Neural progenitor cell (in vitro differentiated cells): ENCODE measurements around the gene PRKAG1. TPM values are rescaled to one million over a fixed set of nuclear protein-coding genes. Genes with fewer than 3 reads are reported as not detected.

Experiments
- DNase-seq: peaks from one replicate; pipeline ENCODE4 v3.0.0-alpha.2; 2016; ENCODE audit warnings: low spot score
- H2AFZ ChIP-seq: fragments of 200-600 bp; sonication (generic); replicated peaks from 2 replicates; pipeline ENCODE4 v1.6.1; 2016; ENCODE audit warnings: antibody characterized with exemption
- H3F3A ChIP-seq: fragments of 200-600 bp; sonication (generic); 2 replicates; pipeline ENCODE4 v1.6.1; 2016; ENCODE audit warnings: antibody characterized with exemption, low read depth
- H3K27ac ChIP-seq: fragments of 200-600 bp; sonication (generic); 2 replicates; pipeline ENCODE4 v1.5.1; 2016; ENCODE audit warnings: mild to moderate bottlenecking
- H3K27me3 ChIP-seq: fragments of 200-600 bp; sonication (generic); 2 replicates; pipeline ENCODE4 v1.6.1; 2016; ENCODE audit warnings: mild to moderate bottlenecking, moderate library complexity
- H3K36me3 ChIP-seq: fragments of 200-600 bp; sonication (generic); 2 replicates; pipeline ENCODE4 v1.5.1; 2016
- H3K4me1 ChIP-seq: fragments of 200-600 bp; sonication (generic); 2 replicates; pipeline ENCODE4 v1.6.1; 2016; ENCODE audit warnings: mixed run types
- H3K4me2 ChIP-seq: fragments of 200-600 bp; sonication (generic); 2 replicates; pipeline ENCODE4 v1.6.1; 2016
- H3K4me3 ChIP-seq: fragments of 200-600 bp; sonication (generic); 2 replicates; pipeline ENCODE4 v1.5.1; 2016
- H3K79me2 ChIP-seq: fragments of 200-600 bp; sonication (generic); 2 replicates; pipeline ENCODE4 v1.6.1; 2016; ENCODE audit warnings: low read depth
- H3K9ac ChIP-seq: fragments of 200-600 bp; sonication (generic); 2 replicates; pipeline ENCODE4 v1.6.1; 2016
- H3K9me3 ChIP-seq: fragments of 200-600 bp; sonication (generic); 2 replicates; pipeline ENCODE4 v1.5.1; 2016; ENCODE audit warnings: low read depth
- H4K20me1 ChIP-seq: fragments of 200-600 bp; sonication (generic); 2 replicates; pipeline ENCODE4 v1.6.1; 2016; ENCODE audit warnings: low read depth
- H3K27ac Mint-ChIP-seq: 3 replicates; pipeline ENCODE4 v1.8.0; 2021; ENCODE audit warnings: mixed read lengths
- H3K27me3 Mint-ChIP-seq: 2 replicates; pipeline ENCODE4 v1.8.0; 2022; ENCODE audit warnings: low read depth, mild to moderate bottlenecking, inconsistent platforms, moderate library complexity, mixed read lengths; ENCODE audit not compliant: insufficient read depth
- H3K36me3 Mint-ChIP-seq: 3 replicates; pipeline ENCODE4 v1.8.0; 2021; ENCODE audit warnings: mixed read lengths
- H3K4me1 Mint-ChIP-seq: 3 replicates; pipeline ENCODE4 v1.8.0; 2021; ENCODE audit warnings: mixed read lengths
- H3K4me3 Mint-ChIP-seq: 3 replicates; pipeline ENCODE4 v1.8.0; 2021; ENCODE audit warnings: mild to moderate bottlenecking, moderate library complexity, mixed read lengths
- H3K9me3 Mint-ChIP-seq: 3 replicates; pipeline ENCODE4 v1.8.0; 2020; ENCODE audit warnings: mixed read lengths
- EZH2 ChIP-seq: fragments of 200-600 bp; sonication (generic); IDR thresholded peaks from 2 replicates; pipeline ENCODE4 v1.6.1; 2017; ENCODE audit warnings: antibody characterized with exemption, mild to moderate bottlenecking, moderate library complexity
- EZH2phosphoT487 ChIP-seq: fragments of 200-600 bp; sonication (generic); IDR thresholded peaks from 2 replicates; pipeline ENCODE4 v1.6.1; 2017; ENCODE audit warnings: antibody characterized with exemption
- total RNA-seq: library from RNA; depleted of rRNA; stranded (reverse); fragments of >200 nt; gene quantifications from 2 replicates; pipeline ENCODE4 v1.2.3, GENCODE V29; 2015; ENCODE audit warnings: low replicate concordance
- TF ChIP-seq, protein P1 (sequence below): fragments of 200-600 bp; sonication (generic); IDR thresholded peaks from 2 replicates; pipeline ENCODE4 v1.5.1; 2017; ENCODE audit warnings: antibody characterized with exemption, mild to moderate bottlenecking

PRKAG1 gene
- total RNA-seq, 1 donor from 2014 or later = 41.8 TPM

DNA sequence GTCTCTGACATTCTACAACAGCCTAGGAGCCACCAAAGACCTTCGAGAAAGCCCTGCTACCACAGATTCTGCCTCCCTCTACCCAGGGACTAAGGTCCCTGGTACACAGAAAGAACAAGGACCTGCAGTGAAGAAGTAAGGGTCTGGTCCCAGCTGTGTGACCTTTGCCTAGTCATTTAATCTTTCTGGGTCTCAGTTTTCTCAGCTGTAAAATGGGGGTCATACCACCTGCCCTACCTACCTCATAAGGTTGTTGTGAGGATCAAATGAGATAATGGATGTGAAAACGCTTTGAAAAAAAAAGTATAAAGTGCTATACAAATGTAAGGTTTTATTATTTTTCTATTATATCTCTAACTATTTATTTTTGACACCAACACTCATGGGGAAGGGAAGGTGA is 5.2 kb upstream of the PRKAG1 start:
- Mint-ChIP-seq H3K27me3 (no peaks in the 10 kb centered on the region), H3K4me1 (peaks cover 10% of the 10 kb centered on the region), H3K9me3 (no peaks in the 10 kb centered on the region), H3K27ac (no peak overlapping the region), H3K36me3 (peaks cover 41% of the 10 kb centered on the region), H3K4me3 (no peak overlapping the region)
- Histone ChIP-seq H3K79me2 (no peaks in the 10 kb centered on the region), H3K4me2 (no peak overlapping the region), H3K4me3 (no peak overlapping the region), H3K27me3 (no peaks in the 10 kb centered on the region), H3F3A (peaks cover 15% of the 10 kb centered on the region), H3K4me1 (no peaks in the 10 kb centered on the region), H4K20me1 (no peaks in the 10 kb centered on the region), H3K9ac (no peak overlapping the region), H3K9me3 (no peaks in the 10 kb centered on the region), H2AFZ (no peak overlapping the region), H3K27ac (no peak overlapping the region), H3K36me3 (peaks cover 2% of the 10 kb centered on the region)
- no peak for TF ChIP-seq EZH2phosphoT487
- no peak for TF ChIP-seq EZH2
- TF ChIP-seq, protein P1, sequence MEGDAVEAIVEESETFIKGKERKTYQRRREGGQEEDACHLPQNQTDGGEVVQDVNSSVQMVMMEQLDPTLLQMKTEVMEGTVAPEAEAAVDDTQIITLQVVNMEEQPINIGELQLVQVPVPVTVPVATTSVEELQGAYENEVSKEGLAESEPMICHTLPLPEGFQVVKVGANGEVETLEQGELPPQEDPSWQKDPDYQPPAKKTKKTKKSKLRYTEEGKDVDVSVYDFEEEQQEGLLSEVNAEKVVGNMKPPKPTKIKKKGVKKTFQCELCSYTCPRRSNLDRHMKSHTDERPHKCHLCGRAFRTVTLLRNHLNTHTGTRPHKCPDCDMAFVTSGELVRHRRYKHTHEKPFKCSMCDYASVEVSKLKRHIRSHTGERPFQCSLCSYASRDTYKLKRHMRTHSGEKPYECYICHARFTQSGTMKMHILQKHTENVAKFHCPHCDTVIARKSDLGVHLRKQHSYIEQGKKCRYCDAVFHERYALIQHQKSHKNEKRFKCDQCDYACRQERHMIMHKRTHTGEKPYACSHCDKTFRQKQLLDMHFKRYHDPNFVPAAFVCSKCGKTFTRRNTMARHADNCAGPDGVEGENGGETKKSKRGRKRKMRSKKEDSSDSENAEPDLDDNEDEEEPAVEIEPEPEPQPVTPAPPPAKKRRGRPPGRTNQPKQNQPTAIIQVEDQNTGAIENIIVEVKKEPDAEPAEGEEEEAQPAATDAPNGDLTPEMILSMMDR = no peak
- no peak for DNase-seq

DNA sequence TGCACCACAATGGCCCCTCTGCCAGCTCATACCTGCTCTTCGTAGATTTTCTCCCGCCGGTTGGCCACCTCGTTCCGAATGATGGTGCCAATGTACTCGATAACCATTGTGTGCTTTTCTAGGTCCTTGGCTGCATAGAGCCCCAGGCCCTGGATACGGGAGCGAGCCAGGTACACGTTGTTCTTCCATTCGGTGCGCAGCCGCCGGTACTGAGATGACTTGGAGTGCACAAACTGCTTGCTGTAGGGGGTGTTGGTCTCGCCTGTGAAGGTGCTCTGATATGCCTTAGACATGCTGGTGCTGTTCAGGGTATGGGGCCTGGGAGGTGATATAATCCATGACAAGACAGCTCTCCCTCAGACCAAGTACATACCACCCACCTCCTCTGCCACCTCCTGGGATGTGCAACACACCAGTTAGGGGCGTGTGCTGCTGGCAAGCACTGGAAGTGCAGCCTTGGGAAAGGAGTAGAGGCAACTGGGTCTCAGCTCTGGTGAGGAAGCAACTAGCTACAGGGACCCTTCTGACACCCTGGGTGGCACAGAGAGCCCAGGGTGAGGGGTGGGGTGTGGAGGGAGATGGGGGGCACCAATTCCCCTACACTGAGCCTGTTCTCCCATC is 4.1 kb upstream of the PRKAG1 start:
- H3F3A ChIP-seq = peaks cover 24% of the 10 kb centered on the region

DNA sequence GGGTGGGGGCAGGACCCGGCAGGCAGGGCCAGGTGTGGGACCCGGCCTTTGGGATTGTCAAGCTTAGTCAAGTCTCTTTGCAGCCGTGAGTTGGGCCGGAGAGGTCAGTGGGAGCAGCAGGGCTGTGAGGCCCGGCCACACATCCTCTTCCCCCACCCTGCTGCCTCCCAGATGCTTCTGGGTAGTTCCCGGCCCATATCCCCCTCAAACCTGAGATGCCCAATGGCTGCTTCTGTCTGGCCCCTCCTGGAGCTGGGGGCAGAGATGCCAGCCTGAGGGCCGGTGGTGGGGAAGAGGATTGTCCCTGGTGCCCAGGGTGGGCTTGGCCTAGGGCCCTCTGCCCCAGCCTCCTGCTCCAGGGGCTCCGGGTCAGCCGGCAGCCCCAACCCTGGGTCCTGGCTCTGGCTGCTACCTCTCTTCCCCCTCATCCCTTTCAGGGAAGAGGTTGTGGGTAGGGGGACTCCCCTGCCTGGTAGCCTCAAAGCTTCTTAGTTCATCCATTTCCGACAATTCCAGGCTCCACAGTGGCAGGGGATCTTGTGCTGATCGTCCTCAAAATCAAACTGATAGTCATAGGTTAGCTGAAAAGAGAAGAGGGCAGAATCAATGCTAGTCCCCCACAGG is 2.8 kb upstream of the PRKAG1 start:
- TF ChIP-seq, protein P1 = no peak
- TF ChIP-seq EZH2phosphoT487 (no peak), EZH2 (no peak)
- H3K36me3 ChIP-seq = peaks cover 2% of the 10 kb centered on the region
- H3K27me3 ChIP-seq = no peaks in the 10 kb centered on the region
- no peak overlapping the region for H3K27ac ChIP-seq
- H3K4me1 Mint-ChIP-seq = peaks cover 19% of the 10 kb centered on the region
- no peak overlapping the region for H3K4me3 Mint-ChIP-seq
- no peak overlapping the region for H3K9ac ChIP-seq
- peaks cover 3% of the 10 kb centered on the region for H3K4me1 ChIP-seq
- no peak overlapping the region for H3K4me3 ChIP-seq
- no peaks in the 10 kb centered on the region for H3K27me3 Mint-ChIP-seq
- no peak overlapping the region for H2AFZ ChIP-seq
- H3F3A ChIP-seq = peaks cover 30% of the 10 kb centered on the region
- no peaks in the 10 kb centered on the region for H3K9me3 ChIP-seq
- no peak overlapping the region for H3K4me2 ChIP-seq
- no peaks in the 10 kb centered on the region for H3K79me2 ChIP-seq
- H3K27ac Mint-ChIP-seq = no peak overlapping the region
- H4K20me1 ChIP-seq = no peaks in the 10 kb centered on the region
- no peak for DNase-seq
- H3K36me3 Mint-ChIP-seq = peaks cover 31% of the 10 kb centered on the region
- H3K9me3 Mint-ChIP-seq = no peaks in the 10 kb centered on the region

More for the DNA sequence above, 4.1 kb upstream of the PRKAG1 start:
- Histone ChIP-seq H2AFZ (no peak overlapping the region), H3K27me3 (no peaks in the 10 kb centered on the region), H3K27ac (no peak overlapping the region), H3K4me2 (no peak overlapping the region), H3K4me1 (peaks cover 1% of the 10 kb centered on the region), H3K4me3 (no peak overlapping the region), H3K36me3 (peaks cover 2% of the 10 kb centered on the region), H3K9me3 (no peaks in the 10 kb centered on the region), H3K79me2 (no peaks in the 10 kb centered on the region), H3K9ac (no peak overlapping the region), H4K20me1 (no peaks in the 10 kb centered on the region)
- H3K27me3 Mint-ChIP-seq = no peaks in the 10 kb centered on the region
- peaks cover 15% of the 10 kb centered on the region for H3K4me1 Mint-ChIP-seq
- no peak overlapping the region for H3K4me3 Mint-ChIP-seq
- H3K27ac Mint-ChIP-seq = no peak overlapping the region
- peaks cover 36% of the 10 kb centered on the region for H3K36me3 Mint-ChIP-seq
- no peaks in the 10 kb centered on the region for H3K9me3 Mint-ChIP-seq
- no peak for DNase-seq
- TF ChIP-seq EZH2phosphoT487 = no peak
- TF ChIP-seq EZH2 = no peak
- TF ChIP-seq, protein P1 = no peak
